Naive thymus-derived CD4-positive, alpha-beta T cell (primary cell): Measurements from ENCODE around the gene ZC3H12D. TPM values are rescaled to one million over a fixed set of nuclear protein-coding genes. Genes with fewer than 3 reads are reported as not detected.

Source experiments
- polyA plus RNA-seq, 2 donors: library from polyadenylated mRNA; unstranded; fragments of 300-500 nt; fragmentation: Illumina TruSeq; gene quantifications; one replicate each; pipeline ENCODE4 v1.2.3, GENCODE V29; 2021
- total RNA-seq, 6 experiments: library from RNA in 5 of 6; stranded (reverse) in 5 of 6; gene quantifications; 1 replicate in 5 of 6; 2 replicates in 1 of 6; pipeline ENCODE4 v1.2.3 and lab custom pipeline; 2021 to 2026

The ZC3H12D gene
- total and polyA plus RNA-seq, 7 experiments from 2014 or later = 1.8 to 85.6 (median 67.9) TPM

Other genes starting within 250 kb of the ZC3H12D start
- gene TAB2, start 167.3 kb downstream of the ZC3H12D start, total RNA-seq = 100 to 1,000 TPM in 4 of 5 experiments, 10 to 100 TPM in 1; 98.3 to 234 (median 119) TPM
- gene TAB2, start 167.3 kb downstream of the ZC3H12D start, polyA plus RNA-seq = 10 to 100 TPM; 15.7 to 17.5 TPM
- 10 to 100 TPM in 2 of 5 experiments, 1 to 10 TPM in 3; 5.0 to 19.9 (median 7.4) TPM for gene SUMO4, start 84.8 kb downstream of the ZC3H12D start, total RNA-seq
- 1 to 10 TPM in 1 of 2 donors, under 1 TPM in 1; 0.36 to 2.0 TPM for gene SUMO4, start 84.8 kb downstream of the ZC3H12D start, polyA plus RNA-seq
- 10 to 100 TPM; 21.0 to 42.9 (median 35.7) TPM for gene PPIL4, start 61.0 kb upstream of the ZC3H12D start, total RNA-seq
- 10 to 100 TPM; 15.3 to 16.3 TPM for gene PPIL4, start 61.0 kb upstream of the ZC3H12D start, polyA plus RNA-seq
- gene GINM1, start 81.4 kb upstream of the ZC3H12D start, total RNA-seq = 10 to 100 TPM; 14.4 to 27.3 (median 19.9) TPM
- gene GINM1, start 81.4 kb upstream of the ZC3H12D start, polyA plus RNA-seq = 10 to 100 TPM; 24.6 to 25.4 TPM
- 10 to 100 TPM; 14.1 to 22.6 (median 16.7) TPM for gene KATNA1, start 163.7 kb upstream of the ZC3H12D start, total RNA-seq
- gene KATNA1, start 163.7 kb upstream of the ZC3H12D start, polyA plus RNA-seq = 10 to 100 TPM; 21.7 to 32.8 TPM
- 10 to 100 TPM; 33.3 to 49.5 (median 44.6) TPM for gene LATS1, start 233.1 kb upstream of the ZC3H12D start, total RNA-seq
- 10 to 100 TPM; 14.2 to 17.7 TPM for gene LATS1, start 233.1 kb upstream of the ZC3H12D start, polyA plus RNA-seq